T-helper 2 cell treated with Interferon-gamma antibody and Interleukin-4, amounts not matched to agents 100 ng/mL and 5 ng/mL, for 36 hours (primary cell): ENCODE data around the gene GPC6. TPM values are rescaled to one million over a fixed set of nuclear protein-coding genes. Genes with fewer than 3 reads are reported as not detected.

Experiments
- intact Hi-C: fragments of 100-400 bp; cut with micrococcal nuclease; formaldehyde crosslinking; loops from one replicate; pipeline ENCODE4 v1.15.1; 2023
- total RNA-seq: library from RNA; stranded (reverse); gene quantifications from 2 replicates; pipeline ENCODE4 v1.2.3, GENCODE V29; 2022

Gene GPC6
- total RNA-seq, 1 donor from 2014 or later, result not detected

- intact Hi-C loops, result no loop called here
Observed at GRCh38 chr13:94369972-94370436, 1143.4 kb downstream of the GPC6 start.

- intact Hi-C loops, result no loop called here
Observed at GRCh38 chr13:94371855-94372254, 1145.2 kb downstream of the GPC6 start.

DNA sequence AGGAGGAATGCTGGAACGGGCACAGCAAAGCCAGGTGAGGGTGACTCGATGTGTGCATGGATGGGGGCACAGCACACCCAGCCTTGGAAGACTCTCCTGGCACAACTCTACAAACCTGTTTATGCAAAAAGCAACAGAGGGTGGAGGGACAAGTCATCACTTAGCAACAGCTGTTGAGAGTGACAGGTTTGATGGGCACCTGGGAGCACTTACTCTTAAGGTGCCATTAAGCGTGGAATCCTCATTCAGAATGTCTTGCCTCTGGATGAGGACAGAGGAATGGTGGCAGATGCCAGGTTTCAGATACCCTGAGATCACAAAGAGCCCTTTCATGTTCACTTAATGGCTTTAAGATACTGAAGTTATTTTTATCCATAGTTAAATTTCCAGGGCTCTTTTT, 1155.9 kb downstream of the GPC6 start:
- intact Hi-C loops, result no loop called here

- intact Hi-C loops, result no loop called here
Observed at GRCh38 chr13:94382960-94383359, 1156.4 kb downstream of the GPC6 start.

GRCh38 chr13:94384231-94384905, 1157.8 kb downstream of the GPC6 start:
- intact Hi-C loops, result no loop called here

DNA sequence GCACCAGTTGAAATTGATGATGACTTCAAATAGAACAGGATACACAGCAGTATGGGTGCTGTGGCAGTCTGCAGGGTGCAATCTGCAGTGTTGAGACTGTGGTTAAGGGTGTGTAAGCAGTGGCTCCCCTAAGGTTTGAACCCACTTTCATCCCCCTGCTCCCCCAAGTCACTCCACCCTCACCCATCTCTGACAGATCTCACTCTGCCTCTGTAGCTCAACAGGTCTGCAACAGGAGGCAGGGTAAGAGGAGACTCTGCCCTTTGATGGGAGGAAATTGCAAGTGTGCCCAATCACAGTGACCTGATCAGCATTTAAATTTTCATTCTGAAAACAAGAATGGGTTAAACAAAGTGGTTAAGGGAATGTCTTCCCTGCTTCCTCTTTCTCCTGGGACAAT, 1160.4 kb downstream of the GPC6 start:
- intact Hi-C loops, result no loop called here

GRCh38 chr13:94389604-94390351, 1163.2 kb downstream of the GPC6 start:
- intact Hi-C loops, result no loop called here

- intact Hi-C loops, result no loop called here
Observed at GRCh38 chr13:94390881-94391280, 1164.3 kb downstream of the GPC6 start.

DNA sequence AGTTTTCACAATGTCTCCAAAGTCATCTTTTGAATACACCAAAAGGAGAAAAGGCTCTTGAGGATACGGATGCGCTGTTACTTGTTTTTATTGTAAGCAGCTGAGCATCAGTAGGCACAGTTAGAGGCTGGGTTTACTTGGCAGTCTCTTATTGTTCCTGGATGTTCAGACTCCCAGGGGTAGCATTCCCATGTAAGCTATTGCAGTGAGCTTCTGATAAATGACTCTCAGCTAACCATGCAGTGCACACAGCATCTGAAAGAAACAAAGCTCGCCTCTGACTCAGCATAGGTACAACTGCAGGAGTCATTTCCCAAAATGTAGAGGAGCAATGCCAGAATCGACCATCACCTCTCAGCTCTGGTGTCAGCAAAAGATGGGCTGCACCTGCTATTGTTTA, 1168.1 kb downstream of the GPC6 start:
- intact Hi-C loops, result no loop called here

DNA sequence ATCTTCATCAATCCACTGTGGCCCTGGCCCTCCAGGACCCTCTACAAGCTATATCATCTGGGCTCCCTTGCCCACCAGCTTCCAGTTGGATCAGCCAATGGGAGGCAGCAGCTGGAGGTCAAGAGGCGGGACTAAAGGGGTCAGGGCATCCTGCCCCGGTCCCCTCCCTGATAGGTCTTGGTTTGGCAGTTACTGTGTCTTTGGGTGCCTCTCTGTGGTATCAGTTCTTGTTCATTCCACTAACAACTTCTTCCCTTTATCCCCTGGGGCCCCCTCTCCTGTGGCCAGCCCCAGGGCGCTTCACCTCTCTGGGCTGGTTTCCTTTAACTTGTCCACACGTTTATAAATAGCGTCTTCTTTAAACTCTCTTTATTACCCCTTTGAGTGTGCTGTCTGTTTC, 1169.3 kb downstream of the GPC6 start:
- intact Hi-C loops, result no loop called here

GRCh38 chr13:94399812-94400211, 1173.2 kb downstream of the GPC6 start:
- intact Hi-C loops, result no loop called here

DNA sequence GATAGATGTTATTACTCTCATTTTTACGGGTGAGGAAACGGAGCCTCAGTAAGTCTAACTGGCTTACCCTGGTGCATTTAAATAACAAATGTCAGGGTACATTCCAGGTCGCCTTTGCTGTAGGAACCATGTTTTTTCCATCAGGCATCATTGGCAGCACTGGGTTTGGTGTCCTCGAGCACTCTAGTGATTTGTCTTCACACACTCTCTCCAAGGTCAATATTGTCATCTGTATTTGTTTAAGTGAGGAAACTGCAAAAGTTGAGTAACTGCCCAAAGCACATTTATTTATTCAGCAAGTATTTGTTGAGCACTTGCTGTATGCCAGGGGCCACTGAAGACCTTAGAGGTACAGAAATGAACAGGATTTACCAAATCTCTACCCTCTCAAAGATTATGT, 1174.3 kb downstream of the GPC6 start:
- intact Hi-C loops, result no loop called here

DNA sequence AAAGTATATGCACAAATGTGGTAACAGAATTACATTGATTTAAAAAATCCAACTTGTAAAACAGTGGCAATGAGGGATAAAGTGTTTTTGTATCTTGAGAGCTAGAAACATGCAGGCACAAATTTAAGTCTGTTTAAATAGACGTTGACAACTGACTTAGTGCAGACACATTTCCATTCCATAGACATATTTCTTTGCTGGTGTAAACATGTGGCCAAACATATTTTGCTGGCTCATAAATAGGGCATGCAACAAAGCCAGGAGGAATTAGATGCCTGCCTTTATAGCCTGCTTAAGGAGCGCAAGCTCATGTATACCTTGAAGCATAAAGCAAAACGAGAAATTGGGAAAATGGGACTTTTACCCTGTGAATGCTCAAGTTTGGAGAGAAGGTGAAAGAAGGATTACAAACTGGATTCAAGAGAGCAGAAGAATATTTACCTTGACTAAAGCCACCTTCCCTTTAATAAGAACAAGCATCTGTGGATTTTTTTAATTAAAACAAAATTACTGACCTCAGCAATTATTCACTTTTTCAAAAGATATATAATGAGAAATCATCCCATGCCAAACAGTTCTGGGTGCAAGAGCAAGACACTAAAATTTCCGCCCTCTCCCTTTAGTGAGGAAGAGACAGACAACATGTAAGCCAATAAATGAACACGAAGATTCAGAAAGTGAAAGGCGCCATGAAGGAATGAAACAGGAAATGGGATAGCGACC, 1181.9 kb downstream of the GPC6 start:
- intact Hi-C loops, result no loop called here

DNA sequence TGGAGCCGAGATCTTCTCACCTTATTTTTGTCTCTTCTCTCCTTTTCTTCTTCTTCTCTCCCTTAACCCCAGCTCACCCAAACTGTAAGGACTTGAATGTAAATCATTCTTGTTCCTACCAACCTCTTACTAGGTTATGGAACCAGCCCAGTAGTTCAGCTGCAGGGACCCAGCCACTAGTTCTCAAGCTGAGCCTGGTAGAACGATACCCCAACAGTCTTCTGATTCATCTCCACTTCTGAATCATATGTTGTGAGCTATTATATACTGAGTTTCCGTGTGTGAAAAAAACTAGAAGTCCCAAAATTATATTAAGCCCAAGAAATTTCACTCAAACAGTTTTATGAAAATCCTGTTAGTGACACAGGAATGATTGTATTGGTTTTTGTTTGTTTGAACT, 1185.1 kb downstream of the GPC6 start:
- intact Hi-C loops, result no loop called here

- intact Hi-C loops, result no loop called here
Observed at GRCh38 chr13:94412870-94413597, 1186.4 kb downstream of the GPC6 start.

- intact Hi-C loops, result no loop called here
Observed at GRCh38 chr13:94413598-94413944, 1187.0 kb downstream of the GPC6 start.

- intact Hi-C loops, result no loop called here
Observed at GRCh38 chr13:94414141-94414540, 1187.5 kb downstream of the GPC6 start.

GRCh38 chr13:94414708-94415107, 1188.1 kb downstream of the GPC6 start:
- intact Hi-C loops, result no loop called here

DNA sequence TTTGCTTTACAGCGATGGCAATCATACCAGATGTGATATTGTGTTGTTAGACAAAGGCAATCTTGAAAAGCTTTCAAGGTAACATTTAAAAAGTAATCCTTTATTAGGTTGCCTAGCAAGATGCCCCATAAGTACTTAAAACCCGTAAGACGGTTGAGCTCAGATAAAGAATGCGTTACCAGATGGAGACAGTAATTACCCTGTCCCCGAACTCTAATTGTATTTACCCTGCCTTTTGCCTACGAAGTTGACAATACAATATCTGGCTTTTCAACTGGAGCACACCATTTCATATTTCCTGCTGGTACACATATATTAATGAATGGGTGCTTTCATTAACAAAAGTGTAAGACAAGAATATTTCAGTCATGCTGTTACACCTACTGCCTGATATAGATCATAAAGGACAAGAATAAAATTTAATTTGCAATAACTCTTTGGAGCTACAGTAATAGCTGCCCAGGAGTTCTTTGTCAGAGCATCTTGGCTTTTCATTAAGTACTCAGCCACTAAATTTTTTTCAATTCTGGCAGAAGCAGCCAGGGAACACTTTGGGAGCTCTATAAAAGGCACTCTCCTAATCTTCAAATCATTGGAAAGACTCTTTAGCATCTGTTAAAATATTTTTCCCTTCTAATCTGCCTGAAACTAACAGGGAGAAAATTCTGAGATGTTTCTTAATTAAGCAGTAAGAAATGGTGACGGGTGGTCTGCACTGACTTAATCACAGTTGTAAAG, 1189.1 kb downstream of the GPC6 start:
- intact Hi-C loops, result no loop called here

GRCh38 chr13:94416454-94417080, 1190.0 kb downstream of the GPC6 start:
- intact Hi-C loops, result no loop called here

DNA sequence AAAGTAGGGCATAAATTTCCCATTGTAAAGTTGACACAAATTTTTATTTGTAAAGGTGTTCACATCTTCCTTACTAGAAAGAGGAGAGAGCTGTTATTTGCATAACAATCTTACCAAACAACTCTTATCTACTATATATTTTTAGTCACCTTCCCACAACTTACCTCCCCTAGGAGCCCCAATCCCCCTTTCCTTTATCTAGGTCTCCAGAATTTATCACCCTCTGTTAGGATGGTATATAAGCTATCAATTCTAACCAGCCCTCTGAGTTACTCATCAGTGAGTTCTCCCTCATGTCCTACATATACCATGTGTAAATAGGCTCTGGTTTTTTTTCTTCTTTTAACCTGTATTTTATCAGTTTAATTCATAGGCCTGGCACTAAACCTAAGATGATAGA, 1190.7 kb downstream of the GPC6 start:
- intact Hi-C loops, result no loop called here
